GM21528 (cell line): ENCODE data around the gene PTPRB.

Experiments
- ATAC-seq: cut with Tn5 transposase; IDR thresholded peaks from one replicate; pipeline ENCODE4 v1.9.1; 2021; ENCODE audit warnings: mild to moderate bottlenecking, moderate library complexity; ENCODE audit not compliant: unreplicated experiment, low FRiP score

PTPRB gene

DNA sequence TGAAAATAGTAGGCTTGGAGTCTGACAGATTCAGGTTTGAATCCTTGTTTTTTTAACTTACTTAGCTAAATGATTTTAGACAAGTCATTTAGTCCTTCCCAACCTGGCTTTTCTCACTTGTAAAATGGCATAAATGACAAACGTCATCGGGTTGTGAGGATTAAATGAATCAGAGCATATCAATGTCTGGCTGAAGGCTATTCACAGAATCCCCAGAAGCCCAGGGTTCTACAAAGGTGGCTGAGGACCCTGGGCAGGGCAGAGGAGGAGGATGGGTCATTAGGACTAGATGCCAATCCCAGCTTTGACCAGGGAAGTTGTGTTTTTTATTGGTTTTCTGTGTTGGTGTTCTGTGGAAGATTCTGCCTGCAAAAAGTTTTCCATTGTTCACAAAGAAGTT lies 7.6 kb upstream of the PTPRB start:
- ATAC-seq, result no peak

- ATAC-seq, result no peak
Observed at GRCh38 chr12:70643939-70644338, 6.7 kb upstream of the PTPRB start.

DNA sequence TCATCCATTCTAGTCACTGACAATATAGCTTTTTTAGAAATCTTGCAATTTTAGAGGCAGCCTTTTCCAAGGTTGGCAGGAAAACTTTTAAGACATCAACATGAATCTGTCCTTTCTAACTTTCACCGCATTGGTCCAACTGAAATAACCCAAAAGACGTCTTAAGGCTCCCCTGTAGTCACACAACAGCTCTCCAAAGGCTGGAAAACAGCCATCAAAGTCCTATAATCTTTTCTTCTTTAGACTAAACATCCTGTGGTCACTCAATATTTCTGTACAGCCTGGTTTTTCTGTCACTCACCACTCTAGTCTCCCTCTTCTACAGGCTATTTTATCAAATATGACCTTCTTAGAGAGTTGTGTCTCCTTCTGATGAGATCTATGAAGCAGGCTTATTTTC lies 4.5 kb upstream of the PTPRB start:
- ATAC-seq, result no peak

DNA sequence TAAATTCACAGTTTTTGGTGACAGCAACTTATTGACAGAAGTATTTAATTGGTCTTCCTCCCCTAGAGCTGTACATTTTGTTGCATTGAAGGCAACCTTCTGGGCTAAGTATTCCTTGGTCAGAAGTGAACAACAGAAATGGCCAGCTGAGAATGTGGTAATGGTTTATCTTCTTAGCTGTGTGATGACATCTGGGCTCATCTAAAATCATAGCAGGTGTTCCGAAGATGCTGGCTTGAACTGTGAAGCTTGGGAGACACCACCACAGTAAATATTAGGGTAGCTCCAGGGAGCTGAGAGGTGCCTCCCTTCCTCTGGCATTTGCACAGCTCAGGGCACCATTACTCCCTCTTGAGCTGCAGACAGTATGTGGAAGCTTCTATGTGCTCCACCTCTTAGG lies 3.7 kb upstream of the PTPRB start:
- ATAC-seq, result no peak

DNA sequence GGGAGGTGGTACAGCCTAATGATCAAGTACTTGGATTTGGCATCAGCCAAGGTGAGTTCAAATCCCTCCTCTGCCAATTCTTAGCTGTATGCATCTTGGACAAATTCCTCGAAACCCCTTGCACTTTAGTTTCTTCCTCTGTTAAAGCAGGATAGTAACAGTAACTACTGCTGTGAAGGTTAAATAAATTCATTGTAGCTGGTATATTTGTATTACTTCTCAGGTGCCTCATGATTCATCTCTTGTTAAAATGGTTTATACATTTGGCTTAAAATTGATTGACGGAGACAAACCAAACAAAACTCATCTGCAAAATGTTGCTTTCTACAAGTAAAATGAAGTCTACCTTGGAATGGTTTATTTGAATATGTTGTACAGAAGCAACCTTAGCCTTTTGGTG lies 2.3 kb upstream of the PTPRB start:
- no peak for ATAC-seq

GRCh38 chr12:70638639-70639360 lies 1.6 kb upstream of the PTPRB start:
- no peak for ATAC-seq

GRCh38 chr12:70635755-70636154 lies 1.5 kb downstream of the PTPRB start:
- no peak for ATAC-seq

- no peak for ATAC-seq
Observed at GRCh38 chr12:70628701-70629480, 8.3 kb downstream of the PTPRB start.

GRCh38 chr12:70627677-70628076 lies 9.6 kb downstream of the PTPRB start:
- ATAC-seq, result no peak

GRCh38 chr12:70626180-70626579 lies 11.0 kb downstream of the PTPRB start:
- no peak for ATAC-seq

DNA sequence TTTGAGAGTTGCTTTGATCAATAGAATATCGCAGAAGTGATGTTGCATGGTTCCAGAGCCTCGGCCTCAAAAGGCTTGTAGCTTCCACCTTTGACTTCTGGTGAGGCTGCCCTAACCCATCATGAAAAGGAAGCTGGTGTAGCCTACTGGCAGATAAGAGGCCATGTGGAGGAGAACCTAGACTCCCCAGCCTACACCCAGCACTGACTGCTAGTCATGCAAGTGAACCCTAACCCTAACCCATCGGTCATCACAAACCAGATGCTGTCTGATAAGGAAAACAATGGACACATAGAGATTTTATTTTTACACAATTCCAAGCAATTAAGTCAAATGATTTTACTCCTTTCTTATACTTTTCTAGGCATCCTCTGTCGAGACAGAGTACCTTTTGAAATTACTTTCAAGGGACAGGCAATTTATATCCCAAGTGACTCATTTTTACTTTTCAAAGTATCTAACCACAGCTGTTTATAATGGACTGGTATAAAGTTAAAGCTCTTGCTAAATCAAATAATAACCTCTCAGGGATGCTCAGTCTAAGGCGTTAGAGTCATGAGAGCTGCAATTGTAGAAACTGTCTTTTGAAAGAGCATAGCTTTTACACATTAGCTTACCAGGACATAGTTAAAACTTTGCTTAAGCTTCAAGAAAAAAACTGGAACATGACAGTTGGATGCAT lies 17.6 kb downstream of the PTPRB start:
- no peak for ATAC-seq

- no peak for ATAC-seq
Observed at GRCh38 chr12:70618371-70618770, 18.9 kb downstream of the PTPRB start.

DNA sequence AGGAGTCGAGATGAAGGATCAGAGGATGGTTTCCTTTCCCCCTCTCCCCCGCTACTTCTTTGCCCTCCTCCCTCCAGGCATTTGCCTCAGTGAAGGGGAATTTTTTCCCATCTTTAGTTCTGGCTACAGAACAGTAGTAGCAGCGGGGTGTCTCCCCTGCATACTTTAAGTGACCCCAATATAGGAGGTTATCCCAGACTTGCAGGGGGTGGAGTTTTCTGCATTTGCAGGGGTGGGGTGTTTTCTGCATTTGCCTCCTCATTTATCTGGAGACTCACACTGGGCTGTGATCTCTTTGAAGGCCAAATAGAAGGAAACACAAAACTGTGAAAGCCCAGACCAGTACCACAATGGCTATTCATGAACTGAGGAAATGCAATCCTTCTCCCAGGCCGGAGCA lies 19.8 kb downstream of the PTPRB start:
- no peak for ATAC-seq

DNA sequence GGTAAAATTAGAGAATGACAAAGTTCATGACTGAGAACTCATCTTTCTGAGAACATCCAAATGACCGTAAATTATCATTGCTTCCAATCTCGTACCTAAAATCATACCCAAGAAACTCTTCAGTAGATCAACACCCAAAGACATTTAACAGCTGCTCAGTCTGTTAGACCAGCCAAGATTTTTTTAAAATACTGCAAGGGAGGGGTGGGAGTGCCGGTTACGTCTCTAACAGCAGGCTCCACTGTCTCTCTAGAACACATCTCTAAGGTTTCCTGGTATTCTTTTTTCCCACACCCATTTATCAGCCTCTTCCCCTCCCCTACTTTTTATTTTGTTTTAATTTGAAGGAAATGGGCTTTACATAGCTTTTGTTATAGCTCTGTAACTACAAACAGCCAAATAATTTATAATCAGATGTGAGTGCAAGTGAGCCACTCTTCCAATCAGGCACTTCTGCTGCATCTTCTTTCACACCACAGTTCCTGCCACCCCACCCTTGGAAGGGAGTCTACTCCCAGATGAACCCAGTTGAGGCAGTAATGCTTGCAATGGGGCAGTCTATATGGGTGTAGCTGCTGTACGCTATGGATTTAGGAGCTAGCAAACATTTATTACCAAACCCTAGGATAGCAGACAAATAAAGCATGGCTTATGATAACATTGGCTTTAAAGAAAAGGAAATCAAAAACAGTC lies 21.9 kb downstream of the PTPRB start:
- ATAC-seq, result no peak

DNA sequence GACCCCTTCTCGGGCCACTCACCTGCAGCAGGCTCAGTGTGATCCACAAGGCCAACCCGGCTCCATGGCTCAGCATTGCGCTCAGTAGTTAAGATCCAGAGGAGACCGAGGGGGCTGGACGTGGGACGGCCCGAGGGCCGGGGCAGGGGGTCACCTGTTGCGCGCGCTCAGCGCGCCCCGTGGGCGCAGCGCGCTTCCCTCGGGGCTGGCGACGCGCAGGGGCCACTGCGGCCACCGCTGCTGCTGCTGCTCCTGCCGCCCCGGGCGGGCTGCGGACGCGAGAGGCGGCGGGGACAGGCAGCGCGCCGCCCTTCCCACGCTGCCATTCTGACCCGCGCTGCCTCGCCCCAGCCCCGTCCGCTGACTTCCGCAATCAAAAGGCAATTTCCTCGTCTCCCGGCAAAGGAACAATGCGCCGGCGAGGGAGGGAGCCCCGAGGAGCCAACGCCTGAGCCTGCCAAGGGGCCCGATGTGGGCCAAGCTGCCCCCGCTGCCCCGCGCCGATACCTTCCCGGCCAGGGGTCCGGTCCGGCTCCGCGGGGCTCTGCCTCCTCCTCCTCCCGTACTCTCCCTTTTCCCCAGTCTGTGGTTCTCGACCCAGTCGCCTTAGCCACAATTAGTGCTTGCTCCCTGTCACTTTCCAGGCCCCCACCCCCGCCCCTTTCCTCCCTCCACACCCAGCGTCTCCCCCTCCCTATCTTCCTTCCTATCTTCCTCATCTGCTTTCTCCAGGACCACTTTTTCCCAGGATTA lies 27.3 kb downstream of the PTPRB start:
- ATAC-seq, result no peak

- ATAC-seq, result no peak
Observed at GRCh38 chr12:70609203-70609602, 28.0 kb downstream of the PTPRB start.

DNA sequence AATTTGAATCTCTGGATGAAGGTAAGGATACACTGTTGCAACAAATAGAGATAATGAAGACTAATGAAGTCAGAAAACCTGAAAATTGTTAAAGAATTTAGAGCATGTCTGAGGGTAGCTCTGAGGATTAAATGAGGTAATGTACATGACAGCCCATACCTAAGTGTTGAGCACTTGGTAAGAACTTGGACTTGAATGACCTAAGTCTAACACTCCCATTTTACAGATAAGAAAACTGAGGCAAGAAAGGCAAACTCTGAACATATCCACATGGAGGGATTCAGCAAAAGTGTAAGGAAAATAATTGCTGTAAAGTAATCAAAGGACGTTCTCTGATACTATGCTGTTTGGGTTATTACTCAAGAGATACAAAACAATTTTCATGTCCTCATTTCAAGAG lies 29.0 kb downstream of the PTPRB start:
- no peak for ATAC-seq

GRCh38 chr12:70607107-70607506 lies 30.1 kb downstream of the PTPRB start:
- no peak for ATAC-seq

DNA sequence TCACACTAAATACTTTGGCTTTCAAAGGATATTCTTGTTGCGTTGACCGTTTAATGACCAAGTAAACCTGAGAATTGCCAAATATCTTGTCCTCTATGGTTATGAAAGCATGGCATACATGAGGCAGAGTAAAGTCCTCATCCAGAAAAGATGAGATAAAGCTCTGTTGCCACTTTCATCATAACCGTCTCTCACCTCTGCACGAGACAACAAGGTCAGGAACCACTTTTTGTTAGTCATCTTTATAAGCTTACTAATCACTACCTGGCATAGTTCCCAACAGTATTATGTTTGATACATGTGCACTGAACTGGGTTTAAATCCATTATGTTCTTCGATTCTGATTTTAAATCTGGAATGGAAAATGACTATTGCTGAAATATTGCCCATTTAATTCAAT lies 31.3 kb downstream of the PTPRB start:
- ATAC-seq, result no peak

- no peak for ATAC-seq
Observed at GRCh38 chr12:70604662-70605061, 32.6 kb downstream of the PTPRB start.
